RPMI7951 (cell line): ENCODE measurements around the gene ARID3A. TPM values are rescaled to one million over a fixed set of nuclear protein-coding genes. Genes with fewer than 3 reads are reported as not detected.
A peak's percentile ranks its signal among the peaks of the same experiment; 100 is the strongest.
"Not testable (repeated sequence)": the region's sequence is repeated elsewhere in the genome, so short reads cannot be mapped to it uniquely, and the experiment has no call there.

Experiments used
- DNase-seq: peaks from one replicate; pipeline ENCODE4 v3.0.0-alpha.2; 2012; ENCODE audit warnings: low read depth
- total RNA-seq: library from RNA; depleted of rRNA; stranded (reverse); fragments of >200 nt; shearing (Covaris generic); gene quantifications from 2 replicates; pipeline ENCODE4 v1.2.3, GENCODE V29; 2014

Gene ARID3A
- total RNA-seq, 1 experiment from 2014 or later: 5.6 TPM

DNA sequence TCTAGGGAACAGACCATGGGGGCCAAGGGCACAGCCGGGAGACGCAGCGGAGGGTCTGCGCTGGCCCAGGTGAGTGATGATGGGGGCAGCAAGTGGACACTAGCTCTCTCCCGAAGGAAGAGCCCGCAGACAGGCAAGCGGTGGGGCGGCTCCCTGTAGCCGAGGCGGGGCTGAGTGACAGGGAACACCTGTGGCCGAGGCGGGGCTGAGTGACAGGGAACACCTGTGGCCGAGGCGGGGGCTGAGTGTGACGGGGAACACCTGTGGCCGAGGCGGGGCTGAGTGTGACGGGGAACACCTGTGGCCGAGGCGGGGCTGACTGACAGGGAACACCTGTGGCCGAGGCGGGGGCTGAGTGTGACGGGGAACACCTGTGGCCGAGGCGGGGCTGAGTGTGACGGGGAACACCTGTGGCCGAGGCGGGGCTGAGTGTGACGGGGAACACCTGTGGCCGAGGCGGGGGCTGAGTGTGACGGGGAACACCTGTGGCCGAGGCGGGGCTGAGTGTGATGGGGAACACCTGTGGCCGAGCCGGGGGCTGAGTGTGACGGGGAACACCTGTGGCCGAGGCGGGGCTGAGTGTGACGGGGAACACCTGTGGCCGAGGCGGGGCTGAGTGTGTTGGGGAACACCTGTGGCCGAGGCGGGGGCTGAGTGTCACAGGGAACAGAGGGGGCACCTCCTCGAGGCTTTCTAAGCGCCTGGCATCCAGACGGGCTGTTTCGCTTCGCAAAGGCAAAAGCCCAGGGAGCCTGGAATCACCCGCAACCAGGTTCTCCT is 34.2 kb upstream of the ARID3A start:
- not testable (repeated sequence) for DNase-seq

DNA sequence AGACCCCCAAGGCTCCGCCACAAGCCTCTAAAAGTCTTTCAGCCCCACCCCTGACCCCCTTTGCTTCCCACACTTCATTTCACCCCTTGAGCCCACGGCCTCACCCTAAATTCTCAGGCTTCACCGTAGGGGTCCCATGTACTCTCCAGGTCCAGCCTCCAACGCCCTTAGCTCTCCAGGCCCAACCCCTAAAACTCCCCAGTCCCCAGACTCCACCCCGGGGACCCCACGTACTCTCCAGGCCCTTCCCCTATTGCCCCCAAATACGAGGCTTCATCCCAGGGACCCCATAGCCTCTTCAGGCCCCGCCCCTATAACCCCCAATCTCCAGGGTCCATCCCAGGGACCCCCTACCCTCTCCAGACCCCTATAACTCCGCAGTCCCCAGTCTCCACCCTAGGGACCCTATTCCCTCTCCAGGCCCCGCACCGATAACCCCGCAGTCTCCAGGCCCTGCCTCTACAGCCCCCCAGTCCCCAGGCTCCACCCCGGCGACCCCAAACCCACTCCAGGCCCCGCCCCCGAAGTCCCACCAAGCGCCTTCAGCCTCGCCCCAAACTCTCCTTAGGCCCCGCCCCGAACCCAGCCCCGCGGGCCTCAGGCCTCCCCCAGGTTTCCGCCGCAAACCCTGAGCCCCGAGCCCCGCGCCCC is 33.5 kb upstream of the ARID3A start:
- DNase-seq: no peak

DNA sequence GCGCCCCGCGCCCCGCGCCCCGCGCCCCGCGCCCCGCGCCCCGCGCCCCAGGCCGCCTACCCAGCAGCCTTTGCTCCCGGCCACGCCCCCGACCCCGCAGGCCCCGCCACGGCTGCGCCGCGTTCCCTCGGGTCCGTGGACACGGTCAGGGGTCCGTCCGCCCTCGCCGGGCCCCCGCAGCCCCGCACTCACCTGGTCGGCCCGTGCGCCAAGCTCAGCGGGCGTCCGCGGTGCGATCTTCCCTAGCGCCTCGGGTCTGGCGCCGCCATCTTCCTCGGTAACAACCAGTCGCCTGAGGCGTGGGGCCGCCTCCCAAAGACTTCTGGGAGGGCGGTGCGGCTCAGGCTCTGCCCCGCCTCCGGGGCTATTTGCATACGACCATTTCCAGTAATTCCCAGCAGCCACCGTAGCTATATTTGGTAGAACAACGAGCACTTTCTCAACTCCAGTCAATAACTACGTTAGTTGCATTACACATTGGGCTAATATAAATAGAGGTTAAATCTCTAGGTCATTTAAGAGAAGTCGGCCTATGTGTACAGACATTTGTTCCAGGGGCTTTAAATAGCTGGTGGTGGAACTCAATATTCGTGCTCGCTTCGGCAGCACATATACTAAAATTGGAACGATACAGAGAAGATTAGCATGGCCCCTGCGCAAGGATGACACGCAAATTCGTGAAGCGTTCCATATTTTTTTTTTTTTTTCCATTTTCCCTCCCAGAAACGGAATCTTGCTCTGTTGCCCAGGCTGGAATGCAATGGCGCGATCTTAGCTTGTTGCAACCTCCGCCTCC is 32.7 kb upstream of the ARID3A start, which contains the start of the genes MED16 and RNU6-9:
Gene MED16, minus strand, starts transcription at position 294 of the 796 bp plus-strand sequence. CDS start 2,056 bp downstream, outside the sequence.
Gene RNU6-9, plus strand, starts transcription at position 591 of the 796 bp plus-strand sequence.
- DNase-seq: peak; percentile 91

DNA sequence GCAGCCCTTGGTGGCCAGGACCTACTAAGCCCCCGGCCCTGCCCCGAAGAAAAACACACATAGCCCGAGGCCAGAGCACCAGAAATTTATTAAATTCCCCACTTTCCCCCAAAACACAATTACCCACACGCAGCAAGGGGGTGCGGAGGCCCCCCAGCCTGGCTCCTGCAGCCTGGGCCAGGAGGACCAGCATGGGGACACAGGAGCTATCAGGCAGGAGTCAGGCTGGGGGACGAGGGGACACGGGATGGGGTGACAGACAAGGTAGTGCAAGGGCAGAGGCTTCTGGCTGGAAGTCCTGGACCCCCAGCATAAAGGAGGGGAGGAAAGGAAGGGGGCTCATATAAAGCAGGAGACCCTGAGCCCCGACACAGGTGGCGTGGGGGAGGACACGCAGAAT is 29.4 kb upstream of the ARID3A start:
- no peak for DNase-seq

DNA sequence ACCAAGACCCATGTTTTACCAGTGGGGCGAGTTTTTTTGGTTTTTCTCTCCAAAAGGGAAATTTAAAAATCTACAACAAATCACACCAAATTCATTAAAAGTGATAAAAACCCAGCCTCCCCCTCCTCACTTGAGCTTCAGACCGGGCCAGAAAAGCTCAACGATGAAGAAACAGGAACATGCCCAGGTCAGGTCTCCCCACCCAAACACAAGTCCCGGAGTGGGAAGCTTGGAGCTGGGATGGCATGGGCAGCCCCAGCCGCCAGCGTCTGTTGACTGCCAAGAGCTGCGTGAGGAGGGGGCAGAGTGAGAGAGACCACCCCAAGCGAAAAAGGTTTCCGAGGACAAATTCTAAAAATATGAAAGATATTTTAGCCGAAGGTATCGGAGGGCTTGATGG is 28.8 kb upstream of the ARID3A start:
- DNase-seq: no peak

DNA sequence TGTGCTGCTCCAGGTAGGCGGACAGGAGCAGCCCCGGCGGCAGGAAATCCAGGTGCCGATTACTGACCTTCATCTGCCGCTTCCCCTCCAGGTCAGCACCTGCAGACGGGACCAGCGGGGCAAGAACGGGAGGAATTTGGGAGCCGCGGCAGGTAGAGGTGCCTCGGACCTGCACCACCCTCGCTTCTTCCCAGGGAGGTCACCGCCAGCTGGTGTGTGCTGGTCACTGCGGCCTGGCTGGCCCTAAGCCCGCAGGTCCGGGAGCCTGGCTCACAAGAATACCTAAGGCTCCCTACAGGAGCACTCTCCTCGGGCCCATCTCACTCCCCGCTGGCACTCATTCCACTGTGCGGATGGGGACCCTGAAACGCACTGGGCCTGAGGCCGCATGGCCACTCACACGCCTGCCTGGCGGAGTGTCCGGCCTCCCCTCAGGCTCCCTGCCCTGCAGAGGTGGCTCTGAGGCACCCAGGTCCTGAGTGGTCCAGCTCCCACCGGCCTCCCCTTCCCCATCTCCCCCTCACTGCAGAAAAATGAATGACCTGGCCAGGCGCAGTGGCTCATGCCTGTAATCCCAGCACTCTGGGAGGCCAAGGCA is 28.3 kb upstream of the ARID3A start:
- no peak for DNase-seq

DNA sequence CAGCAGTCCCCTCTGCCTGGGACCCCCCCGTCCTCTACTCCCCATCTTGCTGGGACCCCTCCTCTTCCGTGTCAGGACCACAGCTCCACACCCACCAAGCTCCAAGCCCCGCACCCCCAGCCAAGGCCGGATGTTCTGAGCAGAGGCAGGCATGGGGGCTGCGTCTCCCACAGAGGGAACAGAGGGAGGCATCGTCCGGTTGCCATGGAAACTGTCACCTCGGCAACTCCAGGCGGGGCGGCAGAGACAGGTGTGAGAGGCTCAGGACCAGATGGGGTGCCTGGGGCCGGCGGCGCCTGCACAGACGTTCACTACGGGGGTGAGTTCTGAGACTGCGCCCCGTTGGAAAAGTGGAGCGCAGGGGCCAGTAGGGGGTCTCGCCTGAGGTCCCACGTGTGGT is 27.2 kb upstream of the ARID3A start:
- DNase-seq: no peak

DNA sequence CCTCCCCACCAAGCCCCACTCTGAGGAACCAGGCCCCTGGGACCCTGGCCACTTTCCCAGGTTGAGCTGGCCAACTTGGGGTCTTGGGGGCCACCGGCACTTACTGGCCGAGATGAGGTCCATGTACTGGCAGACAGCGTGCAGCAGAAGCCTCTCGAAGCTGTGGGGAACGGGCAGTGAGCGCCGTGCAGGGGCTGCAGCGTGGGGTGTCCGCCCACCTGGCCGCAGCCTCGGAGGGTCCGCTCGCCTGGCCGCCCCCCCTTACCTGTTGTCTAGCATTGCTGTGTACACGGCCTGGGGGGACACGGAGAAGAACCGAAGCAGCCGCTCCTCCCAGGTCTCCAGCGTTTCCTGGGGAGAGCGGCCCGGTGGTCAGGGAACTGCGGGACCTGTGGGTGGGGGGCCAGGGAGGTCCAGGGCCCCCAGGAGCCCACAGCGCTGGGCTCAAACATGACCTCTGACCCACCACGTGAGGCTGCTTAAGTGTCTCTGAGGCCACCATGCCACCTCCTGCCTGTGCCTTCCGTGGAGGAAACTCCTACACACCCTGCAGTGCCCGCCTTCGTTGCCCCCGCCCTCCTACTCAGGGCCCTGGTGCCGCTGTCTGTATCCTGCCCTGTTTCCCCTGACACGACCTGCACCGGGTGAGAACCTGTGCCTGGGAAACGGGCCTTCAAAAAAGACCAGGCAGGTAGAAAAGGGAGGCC is 26.3 kb upstream of the ARID3A start:
- no peak for DNase-seq

DNA sequence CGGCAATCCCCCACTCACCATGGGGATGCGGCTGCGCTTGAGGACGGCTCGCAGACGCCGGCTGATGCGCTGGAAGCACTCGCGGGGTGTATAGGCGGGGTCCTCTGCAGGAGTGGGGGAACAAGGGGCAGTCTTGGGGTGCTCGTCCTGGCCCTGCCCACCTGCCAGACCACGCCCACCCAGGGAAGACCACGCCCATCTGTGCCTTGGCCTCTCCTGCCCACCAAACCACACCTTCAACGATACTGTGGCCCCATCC is 25.9 kb upstream of the ARID3A start:
- DNase-seq: no peak

DNA sequence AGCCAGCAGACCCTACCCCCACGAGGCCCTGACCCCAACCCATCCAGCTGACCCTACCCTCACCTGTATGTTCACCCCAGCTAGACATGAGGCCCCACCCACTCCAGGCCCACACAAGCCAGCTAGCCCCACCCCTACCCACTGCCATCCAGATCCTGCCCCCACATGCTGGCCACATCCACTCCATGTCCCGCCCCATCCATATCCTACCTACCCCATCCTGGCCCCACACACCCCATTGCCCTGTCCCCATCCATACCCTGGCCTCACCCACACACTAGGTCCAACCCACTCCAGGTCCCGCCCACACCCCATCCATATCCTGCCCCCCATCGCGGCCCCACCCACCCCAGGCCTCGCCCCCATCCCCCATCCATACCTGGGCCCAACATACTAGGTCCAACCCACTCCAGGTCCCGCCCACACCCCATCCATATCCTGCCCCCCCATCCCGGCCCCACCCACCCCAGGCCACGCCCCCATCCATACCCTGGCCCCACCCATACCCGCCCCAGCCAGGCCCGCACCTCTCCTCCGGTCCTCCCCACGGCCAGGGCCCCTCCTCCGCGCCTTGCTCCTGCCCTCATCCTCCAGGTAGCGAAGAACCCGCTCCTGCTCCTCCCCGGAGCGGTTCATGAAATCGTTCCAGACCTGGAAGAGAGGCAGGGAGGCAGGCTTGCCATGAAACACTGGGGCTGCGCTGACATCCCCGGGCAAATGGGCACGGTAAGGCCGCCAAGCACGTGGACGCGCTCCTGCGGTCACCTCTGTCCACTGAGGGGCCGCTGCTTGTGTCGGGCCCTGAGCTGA is 25.3 kb upstream of the ARID3A start:
- no peak for DNase-seq

DNA sequence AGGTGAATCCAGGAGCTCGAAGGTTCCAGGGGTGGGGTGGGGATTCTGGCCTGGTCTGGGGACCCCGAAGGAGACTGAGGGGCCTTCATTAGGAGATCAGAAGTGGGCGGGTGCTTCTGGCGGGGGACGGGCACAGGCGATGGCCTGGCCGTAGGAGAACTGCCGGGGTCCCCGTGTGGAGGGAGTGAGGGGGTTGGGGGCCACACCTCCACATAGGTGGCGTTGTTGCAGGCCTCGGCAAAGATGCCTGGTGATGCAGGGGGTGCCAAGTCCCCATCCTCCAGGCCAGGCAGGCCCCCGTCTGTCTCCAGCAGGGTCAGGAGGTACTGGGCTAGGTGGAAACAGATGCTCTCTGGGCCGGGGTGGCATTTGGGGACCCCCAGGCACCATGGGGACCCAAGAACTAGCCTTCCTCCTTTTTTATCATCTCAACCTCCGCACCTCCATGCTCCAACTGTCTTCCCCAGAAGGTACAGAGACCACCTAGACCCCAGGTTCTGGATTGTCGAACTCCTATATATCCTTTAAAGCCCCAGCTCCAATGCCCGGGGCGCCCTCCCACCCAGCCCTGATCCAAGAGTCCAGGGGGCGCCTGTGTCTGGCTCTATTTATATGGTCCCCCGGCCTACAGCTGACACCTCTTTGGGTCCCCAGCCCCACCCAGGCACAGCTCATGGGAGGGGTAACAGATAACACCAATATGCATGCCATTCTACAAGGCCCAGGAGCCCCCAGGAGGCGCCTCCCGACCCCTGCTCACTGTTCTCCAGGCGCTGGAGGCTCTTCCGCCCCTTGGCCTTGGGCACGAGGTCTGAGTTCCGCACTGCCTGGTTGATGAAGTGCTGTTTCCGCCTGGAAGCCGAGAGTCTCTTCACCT is 24.4 kb upstream of the ARID3A start:
- DNase-seq: no peak

DNA sequence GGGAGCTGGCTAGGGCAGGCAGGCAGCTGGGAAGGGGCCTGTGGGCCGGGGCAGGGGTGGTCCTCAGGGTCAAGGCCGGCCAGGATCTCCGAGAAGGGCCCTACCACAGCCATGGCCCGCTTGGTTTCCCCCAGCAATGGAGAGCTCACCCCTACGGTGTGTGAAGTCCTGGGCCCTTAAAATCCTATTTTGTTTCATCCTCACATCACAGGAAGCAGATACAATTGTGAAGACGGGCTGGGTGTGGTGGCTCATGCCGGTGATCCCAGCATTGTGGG is 23.8 kb upstream of the ARID3A start:
- no peak for DNase-seq

DNA sequence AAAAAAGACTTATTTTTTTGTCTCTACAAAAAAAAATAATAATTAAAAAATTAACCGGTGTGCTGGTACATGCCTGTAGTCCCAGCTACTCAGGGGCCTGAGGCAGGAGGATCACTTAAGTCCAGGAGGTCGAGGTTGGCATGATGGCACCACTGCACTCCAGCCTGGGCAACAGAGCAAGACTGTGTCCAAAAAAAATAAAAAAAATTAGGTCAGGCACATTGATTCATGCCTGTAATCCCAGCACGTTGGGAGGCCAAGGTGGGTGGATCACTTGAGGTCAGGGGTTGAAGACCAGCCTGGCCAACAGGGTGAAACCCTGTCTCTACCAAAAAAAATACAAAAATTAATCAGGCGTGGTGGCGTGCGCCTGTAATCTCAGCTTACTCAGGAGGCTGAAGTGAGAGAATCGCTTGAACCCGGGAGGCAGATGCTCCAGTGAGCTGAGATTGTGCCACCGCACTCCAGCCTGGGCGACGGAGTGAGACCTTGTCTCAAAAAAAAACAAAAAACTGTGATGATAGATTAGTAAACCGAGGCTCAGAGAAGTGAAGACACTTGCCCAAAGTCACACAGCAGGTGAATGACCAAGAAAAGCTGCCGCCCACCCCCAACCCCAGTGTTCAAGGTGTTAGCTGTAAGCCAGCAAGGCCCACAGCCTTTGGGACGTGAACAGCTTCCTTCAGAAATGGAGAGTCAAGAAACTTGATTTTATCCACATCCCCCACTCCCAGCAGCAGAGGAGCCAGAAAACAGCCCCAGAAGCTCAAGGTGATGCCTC is 23.2 kb upstream of the ARID3A start:
- no peak for DNase-seq

DNA sequence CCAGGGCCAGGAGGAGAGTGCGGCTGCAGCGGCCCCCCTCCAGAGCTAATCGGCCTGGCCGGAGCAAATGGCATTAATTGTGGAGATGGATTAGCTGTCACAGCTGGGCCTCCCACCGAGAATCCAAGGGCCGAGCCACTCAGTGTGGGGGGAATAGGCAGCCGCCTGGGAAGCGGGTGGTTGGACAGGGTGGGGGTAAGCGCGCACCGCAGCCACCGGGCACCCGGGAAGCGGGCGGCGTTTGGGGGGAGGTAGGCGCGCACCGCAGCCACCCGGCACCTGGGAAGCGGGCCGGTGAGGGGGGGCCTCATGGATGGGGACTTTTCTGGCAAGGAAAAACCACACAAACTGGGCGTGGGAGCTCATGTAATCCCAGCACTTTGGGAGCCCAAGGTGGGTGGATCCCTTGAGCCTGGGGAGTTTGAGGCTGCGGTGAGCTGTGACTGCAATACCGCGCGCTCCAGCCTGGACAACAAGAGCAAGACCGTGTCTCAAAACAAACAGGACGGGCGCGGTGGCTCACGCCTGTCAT is 22.5 kb upstream of the ARID3A start:
- DNase-seq: no peak

DNA sequence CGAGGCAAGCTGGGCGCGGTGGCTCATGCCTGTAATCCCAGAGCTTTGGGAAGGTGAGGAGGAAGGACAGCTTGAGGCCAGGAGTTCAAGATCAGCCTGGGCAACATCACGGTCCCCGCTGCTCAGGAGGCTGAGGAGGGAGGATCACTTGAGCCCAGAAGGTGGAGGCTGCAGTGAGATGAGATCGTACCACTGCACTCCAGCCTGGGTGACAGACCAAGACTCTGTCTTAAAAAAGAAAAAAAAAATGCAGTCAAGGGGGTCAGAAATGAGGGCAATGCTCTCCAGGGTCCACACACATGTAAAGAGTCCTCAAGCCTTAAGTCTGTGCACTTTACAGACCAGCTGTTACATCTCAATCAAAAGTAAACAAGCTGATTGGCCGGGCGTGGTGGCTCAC is 21.3 kb upstream of the ARID3A start:
- no peak for DNase-seq

DNA sequence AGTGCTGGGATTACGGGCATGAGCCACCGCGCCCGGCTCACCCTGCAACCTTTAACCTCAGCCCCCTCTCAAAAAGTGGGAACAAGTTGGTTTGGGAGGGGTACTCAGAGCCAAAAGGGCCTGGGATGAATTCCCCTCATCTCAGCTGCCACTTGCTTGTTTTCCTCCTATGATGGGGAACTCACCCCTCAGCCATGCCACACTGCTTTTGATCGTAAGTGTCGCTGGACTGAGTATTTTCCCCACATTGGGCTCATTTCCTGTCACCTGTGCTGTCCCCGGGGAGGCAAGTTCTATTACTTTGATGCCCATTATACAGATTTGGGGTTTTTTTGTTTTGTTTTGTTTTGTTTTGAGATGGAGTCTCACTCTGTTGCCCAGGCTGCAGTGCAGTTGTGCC is 19.4 kb upstream of the ARID3A start:
- DNase-seq: no peak

DNA sequence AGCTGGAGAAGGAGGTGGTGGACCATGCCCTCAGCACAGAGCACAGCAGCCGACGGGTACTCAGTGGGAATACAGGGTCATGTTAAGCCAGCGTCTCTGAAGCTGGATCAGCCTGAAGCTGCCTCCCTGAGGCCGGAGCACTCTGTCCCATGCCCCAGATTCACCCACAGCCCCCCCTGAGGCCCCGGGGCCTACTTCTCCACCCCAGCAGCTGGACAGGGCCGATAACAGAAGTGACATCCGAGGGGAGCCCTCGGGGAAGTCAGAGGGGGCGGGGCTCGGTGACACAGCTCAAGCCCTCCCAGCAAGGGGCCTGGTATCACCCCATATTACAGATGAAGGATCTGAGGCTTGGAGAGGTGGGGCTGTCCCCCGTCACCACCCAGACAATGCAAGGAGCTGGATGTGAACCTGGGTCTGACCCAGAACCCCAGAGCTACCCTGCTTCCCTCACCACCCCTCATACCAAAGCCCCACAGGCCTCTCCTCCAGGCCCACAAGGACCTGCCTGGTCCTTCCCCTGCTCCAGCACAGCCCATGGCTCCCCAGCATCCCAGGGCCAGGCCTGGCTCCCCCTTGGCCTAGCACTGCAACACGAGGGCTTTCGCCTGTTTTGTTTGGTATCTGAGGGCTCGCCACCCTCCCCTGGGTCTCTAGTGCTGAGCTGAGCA is 18.5 kb upstream of the ARID3A start:
- DNase-seq: no peak

DNA sequence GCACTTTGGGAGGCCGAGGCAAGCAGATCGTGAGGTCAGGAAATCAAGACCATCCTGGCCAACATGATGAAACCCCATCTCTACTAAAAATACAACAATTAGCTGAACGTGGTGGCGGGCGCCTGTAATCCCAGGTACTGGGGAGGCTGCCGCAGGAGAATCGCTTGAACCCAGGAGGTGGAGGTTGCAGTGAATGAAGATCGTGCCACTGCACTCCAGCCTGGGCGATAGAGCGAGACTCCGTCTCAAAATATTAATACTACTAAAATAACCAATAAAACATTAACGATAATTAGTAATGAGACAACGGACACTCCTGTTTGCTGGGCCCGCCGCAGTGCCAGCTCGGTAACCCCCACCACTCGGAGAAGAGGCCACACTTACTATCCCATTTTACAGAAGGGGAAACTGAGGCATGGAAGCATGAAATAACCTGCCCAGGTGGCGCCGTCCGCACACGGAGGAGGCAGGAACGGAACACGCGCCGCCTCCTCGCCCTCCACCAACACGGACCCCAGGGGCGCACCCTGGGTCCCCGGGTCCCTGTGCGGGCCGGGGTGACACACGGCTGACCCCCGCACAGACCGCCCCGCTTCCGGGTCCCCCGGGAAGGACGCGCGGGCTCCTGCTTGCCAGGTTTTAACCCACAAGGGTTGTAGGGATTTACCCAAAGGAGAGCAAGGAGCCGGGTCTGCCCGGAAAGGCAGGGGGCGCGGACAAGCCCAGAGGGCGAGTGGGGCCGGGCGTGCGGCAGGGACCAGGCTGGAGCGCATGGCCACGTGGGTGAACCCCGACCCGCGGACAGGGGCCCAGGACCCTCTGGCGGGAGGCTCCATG is 14.4 kb upstream of the ARID3A start:
- DNase-seq: no peak
